GM18508 (cell line): ENCODE results near the gene CCT3.

ENCODE experiments used
- ATAC-seq: cut with Tn5 transposase; IDR thresholded peaks from one replicate; pipeline ENCODE4 v1.9.1; 2021; ENCODE audit warnings: moderate number of reproducible peaks; ENCODE audit not compliant: insufficient read depth, unreplicated experiment

Gene CCT3

GRCh38 chr1:156282479-156283222 lies 55.4 kb downstream of the CCT3 start, which contains the start of gene SMG5:
SMG5 (minus strand) TSS chr1:156282825; CDS start chr1:156282680, 145 bp downstream.
- peak; percentile 54 for ATAC-seq

- peak; percentile 4 for ATAC-seq
Observed at GRCh38 chr1:156281693-156282478, 56.2 kb downstream of the CCT3 start.

- no peak for ATAC-seq
Observed at GRCh38 chr1:156281281-156281680, 56.8 kb downstream of the CCT3 start.

- ATAC-seq, result no peak
Observed at GRCh38 chr1:156279837-156280236, 58.3 kb downstream of the CCT3 start.

- no peak for ATAC-seq
Observed at GRCh38 chr1:156276966-156277381, 61.1 kb downstream of the CCT3 start.

- no peak for ATAC-seq
Observed at GRCh38 chr1:156276532-156276931, 61.6 kb downstream of the CCT3 start.

- ATAC-seq, result no peak
Observed at GRCh38 chr1:156270314-156270713, 67.8 kb downstream of the CCT3 start.

GRCh38 chr1:156268336-156268735 lies 69.8 kb downstream of the CCT3 start:
- ATAC-seq, result no peak

GRCh38 chr1:156266051-156266450 lies 72.0 kb downstream of the CCT3 start:
- no peak for ATAC-seq

- no peak for ATAC-seq
Observed at GRCh38 chr1:156263288-156263655, 74.8 kb downstream of the CCT3 start.

- ATAC-seq, result no peak
Observed at GRCh38 chr1:156262461-156263287, 75.4 kb downstream of the CCT3 start.

GRCh38 chr1:156260896-156261295 lies 77.2 kb downstream of the CCT3 start:
- no peak for ATAC-seq

GRCh38 chr1:156259805-156260204 lies 78.3 kb downstream of the CCT3 start:
- no peak for ATAC-seq
